ENCODE measurements around the gene COL12A1. TPM values are rescaled to one million over a fixed set of nuclear protein-coding genes. Genes with fewer than 3 reads are reported as not detected.

Gene COL12A1
- total RNA-seq, 1 donor from 2014 or later = 5.8 TPM

- no peak for DNase-seq (ENCODE audit: low read depth, low spot score)
These were observed 161.0 kb downstream of the COL12A1 start for GRCh38 chr6:75044846-75045245.

- no peak for DNase-seq (ENCODE audit: low read depth, low spot score)
These were observed 164.5 kb downstream of the COL12A1 start for GRCh38 chr6:75041381-75041780.

Other genes starting within 250 kb of the COL12A1 start
- gene COX7A2, start 37.7 kb upstream of the COL12A1 start, total RNA-seq = 80.7 and 128 TPM in 2 replicates
- 233 and 297 TPM in 2 replicates for gene TMEM30A, start 78.7 kb upstream of the COL12A1 start, total RNA-seq

Measured in pulmonary artery endothelial cell (primary cell).